Smooth muscle cell (in vitro differentiated cells): ENCODE data around the gene DBP. TPM values are rescaled to one million over a fixed set of nuclear protein-coding genes. Genes with fewer than 3 reads are reported as not detected.

Experiments used
- DNase-seq: peaks from one replicate; lab custom pipeline; 2025; ENCODE audit not compliant: unreplicated experiment; lab: John Stamatoyannopoulos, UW
- H2AFZ ChIP-seq: fragments of 200-600 bp; sonication (generic); 2 replicates; pipeline ENCODE4 v1.6.0; 2016; ENCODE audit warnings: antibody characterized with exemption, low read depth, mild to moderate bottlenecking
- H3F3A ChIP-seq: fragments of 200-600 bp; sonication (generic); 2 replicates; pipeline ENCODE4 v1.6.0; 2017; ENCODE audit warnings: antibody characterized with exemption, low read depth
- H3K27ac ChIP-seq: fragments of 200-600 bp; sonication (generic); 2 replicates; pipeline ENCODE4 v1.5.1; 2016; ENCODE audit warnings: low read depth, mild to moderate bottlenecking
- H3K27me3 ChIP-seq: fragments of 200-600 bp; sonication (generic); 2 replicates; pipeline ENCODE4 v1.6.1; 2016; ENCODE audit warnings: low read depth, mild to moderate bottlenecking
- H3K36me3 ChIP-seq: fragments of 200-600 bp; sonication (generic); 2 replicates; pipeline ENCODE4 v1.5.1; 2016; ENCODE audit warnings: low read depth
- H3K4me1 ChIP-seq: fragments of 200-600 bp; sonication (generic); 2 replicates; pipeline ENCODE4 v1.5.1; 2016; ENCODE audit warnings: low read depth
- H3K4me2 ChIP-seq: fragments of 200-600 bp; sonication (generic); 2 replicates; pipeline ENCODE4 v1.6.0; 2016; ENCODE audit warnings: mild to moderate bottlenecking
- H3K4me3 ChIP-seq: fragments of 200-600 bp; sonication (generic); 2 replicates; pipeline ENCODE4 v1.5.1; 2016; ENCODE audit warnings: mild to moderate bottlenecking
- H3K79me2 ChIP-seq: fragments of 200-600 bp; sonication (generic); 2 replicates; pipeline ENCODE4 v1.6.0; 2016; ENCODE audit warnings: low read depth, mild to moderate bottlenecking
- H3K9ac ChIP-seq: fragments of 200-600 bp; sonication (generic); 2 replicates; pipeline ENCODE4 v1.6.0; 2016; ENCODE audit warnings: low read depth
- H3K9me3 ChIP-seq: fragments of 200-600 bp; sonication (generic); replicated peaks from 2 replicates; pipeline ENCODE4 v1.5.1; 2016; ENCODE audit warnings: low read depth
- H4K20me1 ChIP-seq: fragments of 200-600 bp; sonication (generic); 2 replicates; pipeline ENCODE4 v1.6.0; 2016; ENCODE audit warnings: low read depth
- CTCF ChIP-seq: fragments of 200-600 bp; sonication (generic); IDR thresholded peaks from 2 replicates; pipeline ENCODE4 v1.5.1; 2017; ENCODE audit warnings: borderline replicate concordance, mild to moderate bottlenecking, antibody characterized with exemption; ENCODE audit not compliant: insufficient read depth, poor library complexity, severe bottlenecking
- WGBS: methylation state at CpG from one replicate; pipeline ENCODE4 v1.1.7; 2016; ENCODE audit warnings: low lambda C conversion rate; 5-methylcytosine and 5-hydroxymethylcytosine counted together
- polyA plus RNA-seq: library from polyadenylated mRNA; unstranded; fragments of >200 nt; fragmentation: Nextera tagmentation; extraction: Ambion mirVana; gene quantifications from 2 replicates; pipeline ENCODE4 v1.2.1, GENCODE V29; 2016
- total RNA-seq: library from RNA; depleted of rRNA; stranded (reverse); fragments of >200 nt; gene quantifications from 2 replicates; pipeline ENCODE4 v1.2.3, GENCODE V29; 2014

Gene DBP
- total and polyA plus RNA-seq, 2 experiments from 2014 or later: 3.5 to 6.9 TPM

GRCh38 chr19:48613852-48614435 is 23.2 kb downstream of the DBP start:
- Histone ChIP-seq H3K4me1 (peaks cover 21% of the 10 kb centered on the region), H3K27me3 (no peaks in the 10 kb centered on the region), H4K20me1 (peaks cover 41% of the 10 kb centered on the region), H3K36me3 (peaks cover 3% of the 10 kb centered on the region), H3K9me3 (no peaks in the 10 kb centered on the region), H3K79me2 (peaks cover 27% of the 10 kb centered on the region), H3F3A (peaks cover 21% of the 10 kb centered on the region), H3K4me3 (no peak overlapping the region), H3K4me2 (no peak overlapping the region), H3K9ac (no peak overlapping the region), H2AFZ (no peak overlapping the region), H3K27ac (no peak overlapping the region)
- DNase-seq: no peak
- WGBS: 86% methylated on average over 13 of the region's 13 CpGs
- no peak for TF ChIP-seq CTCF

GRCh38 chr19:48613024-48613851 is 23.9 kb downstream of the DBP start:
- no peak for TF ChIP-seq CTCF
- H3K4me2 ChIP-seq: no peak overlapping the region
- no peak overlapping the region for H3K9ac ChIP-seq
- H3K4me3 ChIP-seq: no peak overlapping the region
- 96% methylated on average over 38 of the region's 39 CpGs for WGBS
- H3F3A ChIP-seq: peaks cover 21% of the 10 kb centered on the region
- peaks cover 21% of the 10 kb centered on the region for H3K4me1 ChIP-seq
- H3K36me3 ChIP-seq: peaks cover 3% of the 10 kb centered on the region
- H3K27me3 ChIP-seq: no peaks in the 10 kb centered on the region
- DNase-seq: no peak
- no peak overlapping the region for H3K27ac ChIP-seq
- peaks cover 36% of the 10 kb centered on the region for H4K20me1 ChIP-seq
- peaks cover 20% of the 10 kb centered on the region for H3K79me2 ChIP-seq
- no peak overlapping the region for H2AFZ ChIP-seq
- H3K9me3 ChIP-seq: no peaks in the 10 kb centered on the region

- Histone ChIP-seq H3K27me3 (no peaks in the 10 kb centered on the region), H3K36me3 (peaks cover 3% of the 10 kb centered on the region), H3K79me2 (peaks cover 7% of the 10 kb centered on the region), H3K4me3 (no peak overlapping the region), H3K4me2 (no peak overlapping the region), H3K4me1 (peaks cover 10% of the 10 kb centered on the region), H3K9ac (no peak overlapping the region), H2AFZ (no peak overlapping the region), H3F3A (peaks cover 14% of the 10 kb centered on the region), H3K9me3 (no peaks in the 10 kb centered on the region), H4K20me1 (peaks cover 23% of the 10 kb centered on the region), H3K27ac (no peak overlapping the region)
- no peak for DNase-seq
- TF ChIP-seq CTCF: no peak
- WGBS: 84% methylated on average over 14 of the region's 14 CpGs
Observed at GRCh38 chr19:48611872-48612271, 25.3 kb downstream of the DBP start.
